Mammary epithelial cell (primary cell): ENCODE results near the gene BID.

ENCODE experiments used
- CTCF ChIP-seq, 2 donors: IDR thresholded peaks in 1 of 2; conservative IDR thresholded peaks in 1 of 2; 2 replicates each; pipeline ENCODE4 v1.5.1; 2011 to 2012; ENCODE audit warnings: inconsistent platforms in 2 of 2, low read length in 2 of 2, mild to moderate bottlenecking in 2 of 2, control low read depth in 1 of 2, low read depth in 1 of 2; ENCODE audit not compliant: insufficient read depth in 1 of 2; ENCODE audit errors: extremely low read depth in 1 of 2
- EZH2 ChIP-seq: IDR thresholded peaks from 2 replicates; pipeline ENCODE4 v1.6.1; 2012; ENCODE audit warnings: low read length, inconsistent platforms, borderline replicate concordance

- no peak for TF ChIP-seq CTCF (conservative IDR thresholded peaks at IDR 0.05 in 1 of 2, IDR thresholded peaks at IDR 0.05 in 1 of 2; ENCODE audit: extremely low read depth in 1 of 2, insufficient read depth in 1 of 2, low read depth in 1 of 2, low read length in 2 of 2)
- TF ChIP-seq EZH2 = no peak
Observed at GRCh38 chr22:17803609-17804270, 29.5 kb upstream of the BID start.
